ENCODE measurements around the gene GPC6.

GPC6 gene

DNA sequence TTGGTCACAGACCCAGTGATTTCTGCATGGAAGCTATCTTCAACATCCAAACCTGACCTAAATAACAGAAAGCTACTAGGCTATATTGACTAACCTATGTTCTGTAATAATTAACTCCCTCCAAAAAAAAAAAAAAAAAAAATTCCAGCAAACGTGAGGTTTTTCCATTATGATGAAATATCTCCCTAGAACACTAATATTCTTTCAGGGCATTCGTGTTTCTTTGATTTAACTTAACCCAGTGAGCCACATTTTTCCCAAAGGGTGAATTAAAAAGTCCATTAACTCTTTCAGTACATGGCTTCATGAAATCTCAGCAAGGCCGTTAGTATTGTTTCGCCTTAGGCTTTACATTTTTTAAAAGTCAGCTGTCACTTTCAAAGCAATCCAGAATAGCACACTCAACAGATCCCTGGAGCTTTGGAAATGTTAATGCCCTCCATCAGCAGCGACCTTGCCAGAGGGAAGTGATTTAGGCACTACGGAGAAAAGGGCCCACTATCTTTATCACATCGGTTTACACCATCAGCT lies 1077.1 kb downstream of the GPC6 start:
- DNase-seq (ENCODE audit: low read depth): no peak

DNA sequence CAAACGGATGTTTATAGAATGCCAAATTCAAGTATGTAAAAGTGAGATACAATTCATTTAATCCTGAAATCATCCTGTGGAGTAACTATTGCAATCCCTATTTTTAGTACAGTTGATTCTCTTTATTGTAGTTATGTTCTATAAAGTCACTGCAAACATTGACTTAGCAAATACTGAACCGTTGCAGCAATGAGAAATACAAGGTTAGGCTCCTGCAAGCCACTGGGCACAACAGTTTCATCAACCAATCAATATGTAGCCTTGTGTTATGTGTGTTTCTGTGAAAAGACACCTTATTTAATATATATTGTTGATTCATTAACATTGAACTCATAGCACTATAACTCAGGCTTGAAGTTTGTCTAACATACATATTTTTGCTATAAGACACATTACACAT lies 1078.4 kb downstream of the GPC6 start:
- DNase-seq (ENCODE audit: low read depth): no peak

- no peak for DNase-seq (ENCODE audit: low read depth)
These were observed 1078.9 kb downstream of the GPC6 start for GRCh38 chr13:94305463-94305862.

GRCh38 chr13:94305934-94306333 lies 1079.3 kb downstream of the GPC6 start:
- DNase-seq (ENCODE audit: low read depth): no peak

- no peak for DNase-seq (ENCODE audit: low read depth)
These were observed 1082.2 kb downstream of the GPC6 start for GRCh38 chr13:94308832-94309231.

DNA sequence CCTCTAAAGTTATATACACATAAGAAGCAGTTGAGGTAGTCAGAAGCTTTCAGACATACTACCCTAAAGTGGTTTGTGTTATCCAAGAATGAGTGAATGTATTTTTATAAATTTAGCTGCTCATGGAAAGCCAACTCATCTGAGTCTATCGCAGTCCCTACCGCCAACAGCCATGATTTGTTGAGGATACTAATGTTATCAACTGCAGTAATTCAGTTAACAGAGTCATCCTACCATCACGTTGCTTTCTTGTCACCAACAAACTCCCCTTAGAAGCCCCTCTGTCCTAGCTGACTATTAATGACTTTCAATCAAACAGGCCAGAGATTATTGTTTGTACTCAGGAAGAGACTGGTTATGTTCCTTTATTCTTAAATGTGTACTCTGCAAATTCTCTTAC lies 1083.0 kb downstream of the GPC6 start:
- DNase-seq (ENCODE audit: low read depth): no peak

DNA sequence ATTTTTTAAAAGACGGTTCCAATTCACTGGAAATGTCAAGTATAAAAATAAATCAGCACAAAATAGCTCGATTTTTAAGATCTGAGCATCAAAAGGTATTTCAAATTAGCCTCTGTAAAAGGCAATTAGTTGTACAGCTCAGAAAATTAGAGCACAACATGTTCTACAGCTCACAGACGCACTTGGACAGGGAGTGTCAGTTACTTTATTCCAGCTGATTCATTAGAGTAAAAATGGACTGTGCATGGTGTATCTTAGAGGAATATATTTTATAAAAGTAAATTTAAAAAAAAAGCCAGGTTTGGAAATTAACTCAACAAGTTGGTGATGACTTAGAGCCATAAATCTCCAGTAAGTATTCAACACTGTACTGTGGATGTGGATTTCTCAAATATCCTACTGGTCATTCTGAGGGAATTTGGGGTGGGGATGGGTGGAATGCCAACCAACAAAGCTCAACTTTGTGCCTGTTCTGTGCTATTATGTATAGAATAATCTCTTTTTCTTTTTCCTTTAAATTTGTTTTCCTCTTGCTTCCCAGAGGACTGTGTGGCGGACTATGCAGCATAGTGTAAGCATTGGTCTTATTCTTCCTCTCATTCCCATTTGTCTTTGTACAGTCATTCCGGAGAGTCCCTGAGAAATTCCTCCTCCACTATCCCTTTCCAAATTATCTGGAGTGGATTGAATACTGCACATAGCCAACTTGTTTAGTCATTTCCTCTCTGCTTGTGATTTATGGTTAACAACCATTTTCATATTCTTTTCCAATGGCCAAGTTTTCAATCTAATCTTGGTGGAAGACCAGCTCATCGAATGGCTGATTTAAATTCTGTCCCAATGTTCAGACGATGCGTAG lies 1083.6 kb downstream of the GPC6 start:
- no peak for DNase-seq (ENCODE audit: low read depth)

DNA sequence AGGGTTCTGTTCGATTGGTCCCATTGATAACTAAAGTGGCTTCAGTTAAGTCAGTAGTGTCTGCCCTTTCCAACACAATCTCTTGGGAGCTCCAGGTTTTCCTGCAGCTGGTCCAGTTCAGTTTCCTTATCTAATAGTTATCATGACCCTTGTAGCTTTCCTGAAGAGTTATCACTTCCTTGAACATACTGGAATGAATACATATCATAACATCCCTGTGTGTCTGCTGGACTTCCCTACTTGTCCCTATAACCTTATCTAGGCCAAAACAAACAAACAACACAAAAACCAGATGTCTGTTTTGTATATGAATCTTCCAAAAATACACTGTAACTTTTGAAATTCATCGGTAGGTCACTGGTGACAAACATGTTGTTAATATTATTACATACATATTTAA lies 1085.3 kb downstream of the GPC6 start:
- DNase-seq (ENCODE audit: low read depth): no peak

GRCh38 chr13:94312511-94313216 lies 1086.1 kb downstream of the GPC6 start:
- no peak for DNase-seq (ENCODE audit: low read depth)

- DNase-seq (ENCODE audit: low read depth): no peak
These were observed 1086.8 kb downstream of the GPC6 start for GRCh38 chr13:94313321-94313910.

- no peak for DNase-seq (ENCODE audit: low read depth)
These were observed 1087.3 kb downstream of the GPC6 start for GRCh38 chr13:94313926-94314325.

DNA sequence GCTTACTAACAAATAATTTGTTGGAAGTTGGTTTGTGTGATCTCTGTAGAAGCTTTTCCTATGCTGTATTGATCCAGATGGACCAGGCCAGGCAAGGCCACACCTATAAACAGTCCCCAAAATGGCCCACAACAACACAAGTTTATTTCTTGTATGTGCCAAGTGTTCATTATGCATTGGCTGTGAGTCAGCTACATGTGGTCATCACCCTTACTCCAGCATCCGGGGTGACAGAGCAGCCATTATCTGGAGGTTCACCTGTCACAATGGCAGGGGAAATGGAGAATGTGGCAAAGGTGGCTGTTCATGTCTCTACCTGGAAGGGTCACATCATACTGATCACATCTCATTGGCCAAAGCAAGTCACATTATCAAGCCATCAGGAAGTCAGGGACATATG lies 1088.6 kb downstream of the GPC6 start:
- DNase-seq (ENCODE audit: low read depth): no peak

- DNase-seq (ENCODE audit: low read depth): no peak
These were observed 1090.5 kb downstream of the GPC6 start for GRCh38 chr13:94317063-94317491.

GRCh38 chr13:94318418-94318817 lies 1091.8 kb downstream of the GPC6 start:
- no peak for DNase-seq (ENCODE audit: low read depth)

DNA sequence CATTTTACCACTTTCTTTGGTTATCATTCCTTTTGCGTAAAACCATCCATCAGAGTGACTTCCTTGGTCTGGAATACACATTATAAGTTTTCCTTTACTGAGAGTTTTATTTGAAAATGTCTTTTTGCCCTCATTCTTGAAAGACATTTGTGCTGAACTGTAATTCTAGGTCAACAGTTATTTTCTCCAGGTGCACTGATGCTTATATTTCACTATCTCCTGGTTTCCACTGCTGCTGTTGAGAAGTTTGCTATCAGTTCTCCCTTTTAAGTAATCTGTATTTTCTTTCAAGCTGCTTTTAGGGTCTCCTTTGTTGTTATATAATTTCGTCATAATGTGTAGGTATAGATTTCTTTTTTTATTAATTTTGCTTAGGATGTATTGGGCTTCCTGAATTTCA lies 1092.9 kb downstream of the GPC6 start:
- DNase-seq (ENCODE audit: low read depth): no peak

- DNase-seq (ENCODE audit: low read depth): no peak
These were observed 1096.5 kb downstream of the GPC6 start for GRCh38 chr13:94322925-94323763.

GRCh38 chr13:94323764-94324758 lies 1097.5 kb downstream of the GPC6 start:
- DNase-seq (ENCODE audit: low read depth): no peak

DNA sequence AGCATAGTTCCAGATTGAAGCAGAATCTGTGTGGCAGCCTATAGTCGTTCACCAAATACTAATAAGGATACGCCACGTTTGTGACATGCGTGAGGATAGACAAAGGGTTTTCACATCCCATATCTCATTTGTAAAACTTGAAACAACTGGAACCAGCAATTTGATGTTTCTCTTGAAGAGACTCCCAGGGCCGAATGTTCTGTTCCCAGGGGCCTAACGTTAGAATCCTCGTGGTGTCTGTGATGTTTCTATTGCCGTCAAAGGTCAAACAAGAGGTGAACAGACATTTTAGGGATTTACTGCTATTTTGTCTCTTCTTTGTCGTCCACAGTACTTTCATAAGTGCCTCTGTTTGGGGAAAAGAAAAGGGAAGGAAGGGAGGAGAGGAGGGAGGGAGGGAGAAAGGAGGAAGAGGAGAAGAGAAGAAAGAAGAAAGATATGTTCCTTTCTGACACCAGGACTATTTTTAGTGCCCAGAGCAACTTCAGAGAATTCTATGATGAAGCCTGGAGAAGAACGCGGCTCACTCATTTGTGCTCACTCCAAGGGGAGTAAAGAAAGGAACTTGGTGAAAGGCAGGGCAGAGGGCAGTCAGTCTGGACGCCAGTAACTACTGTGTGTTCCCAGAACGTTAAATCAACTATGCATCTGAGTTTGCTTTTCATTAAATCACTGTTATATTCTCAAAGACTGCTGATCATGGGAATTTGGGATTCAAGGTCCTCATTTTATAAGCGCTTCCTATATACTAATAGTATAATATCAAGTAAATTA lies 1098.3 kb downstream of the GPC6 start:
- DNase-seq (ENCODE audit: low read depth): no peak

- DNase-seq (ENCODE audit: low read depth): no peak
These were observed 1099.0 kb downstream of the GPC6 start for GRCh38 chr13:94325650-94326049.

GRCh38 chr13:94327318-94327717 lies 1100.7 kb downstream of the GPC6 start:
- DNase-seq (ENCODE audit: low read depth): no peak
